ENCODE results near the gene RDM1. TPM values are rescaled to one million over a fixed set of nuclear protein-coding genes. Genes with fewer than 3 reads are reported as not detected.
A peak's percentile ranks its signal among the peaks of the same experiment; 100 is the strongest.

The RDM1 gene
- total RNA-seq, 1 experiment from 2014 or later: 5.5 TPM

- no TSS peak for BruUV-seq (replicated peaks)
- Histone ChIP-seq H3K4me3 (ENCODE audit: low read depth in 2 of 2, low read length in 2 of 2) (no peak within 1 kb of the TSS), H3K27me3 (ENCODE audit: control insufficient read depth, insufficient read depth, low read length) (no peaks in the 10 kb centered on the region), H3K4me1 (ENCODE audit: control insufficient read depth, insufficient read depth, low read length) (no peaks in the 10 kb centered on the region), H3K9me3 (ENCODE audit: control insufficient read depth, insufficient read depth, low read depth, low read length) (no peaks in the 10 kb centered on the region), H3K27ac (ENCODE audit: low read length) (no peak within 1 kb of the TSS), H3K36me3 (ENCODE audit: control insufficient read depth, insufficient read depth, low read length) (no peaks in the 10 kb centered on the region)
- DNase-seq (ENCODE audit: low read depth, low spot score) (no peak), ATAC-seq (peak; percentile 32; the same call in 1 of the 2 replicates)
- TF ChIP-seq TCF7L2 (IDR thresholded peaks at IDR 0.05; ENCODE audit: low read depth, low read length) (no peak), CTCF (IDR thresholded peaks at IDR 0.05) (no peak), POLR2AphosphoS5 (IDR thresholded peaks at IDR 0.05; ENCODE audit: low read depth, low read length) (no peak), SIN3A (IDR thresholded peaks at IDR 0.05; ENCODE audit: borderline replicate concordance, insufficient read depth, low read depth, low read length) (no peak), REST (IDR thresholded peaks at IDR 0.05; ENCODE audit: insufficient read depth in 1 of 2, low read depth in 2 of 2, low read length in 1 of 2) (no peak)
- in situ Hi-C loops (cut with HindIII; ENCODE audit: low pct_unique_long_range_greater_than_20kb, low sequenced_read_pairs): no loop called here
- intact Hi-C loops (cut with micrococcal nuclease; ENCODE audit: unreplicated experiment): no loop called here
- ChIA-PET CTCF (no interaction called here), POLR2A (no interaction called here)
These were observed 61.8 kb downstream of the RDM1 start, which contains the start of gene HEATR9 for GRCh38 chr17:35868737-35869136. Gene HEATR9 (minus strand): TSS chr17:35868891. CDS start chr17:35868742, 149 bp downstream.

Other genes with a start within 250 kb of the RDM1 start
- 4.3 TPM for gene RASL10B, start 199.1 kb downstream of the RDM1 start, total RNA-seq (2021; ENCODE audit: unreplicated experiment)
- not detected for gene GAS2L2, start 177.5 kb downstream of the RDM1 start, total RNA-seq (2021; ENCODE audit: unreplicated experiment)
- gene C17orf50, start 169.9 kb downstream of the RDM1 start, total RNA-seq (2021; ENCODE audit: unreplicated experiment): not detected
- gene MMP28, start 135.1 kb downstream of the RDM1 start, total RNA-seq (2021; ENCODE audit: unreplicated experiment): 1.6 TPM
- 249 TPM for gene TAF15, start 121.3 kb downstream of the RDM1 start, total RNA-seq (2021; ENCODE audit: unreplicated experiment)
- not detected for gene HEATR9, start 61.9 kb downstream of the RDM1 start, total RNA-seq (2021; ENCODE audit: unreplicated experiment)
- 15.9 TPM for gene CCL5, start 50.4 kb downstream of the RDM1 start, total RNA-seq (2021; ENCODE audit: unreplicated experiment)
- gene LYZL6, start 12.9 kb upstream of the RDM1 start, total RNA-seq (2021; ENCODE audit: unreplicated experiment): not detected
- not detected for gene CCL16, start 50.7 kb upstream of the RDM1 start, total RNA-seq (2021; ENCODE audit: unreplicated experiment)
- gene CCL14, start 56.0 kb upstream of the RDM1 start, total RNA-seq (2021; ENCODE audit: unreplicated experiment): not detected
- not detected for gene CCL15, start 70.8 kb upstream of the RDM1 start, total RNA-seq (2021; ENCODE audit: unreplicated experiment)
- gene CCL23, start 87.2 kb upstream of the RDM1 start, total RNA-seq (2021; ENCODE audit: unreplicated experiment): not detected
- not detected for gene CCL18, start 133.5 kb upstream of the RDM1 start, total RNA-seq (2021; ENCODE audit: unreplicated experiment)
- 1.1 TPM for gene CCL3, start 159.4 kb upstream of the RDM1 start, total RNA-seq (2021; ENCODE audit: unreplicated experiment)
- 0.51 TPM for gene CCL4, start 173.1 kb upstream of the RDM1 start, total RNA-seq (2021; ENCODE audit: unreplicated experiment)
- 7.4 TPM for gene TBC1D3B, start 245.9 kb upstream of the RDM1 start, total RNA-seq (2021; ENCODE audit: unreplicated experiment)